HG02938 (cell line): ENCODE results near the gene IBA57.
"Not testable (repeated sequence)": the region's sequence is repeated elsewhere in the genome, so short reads cannot be mapped to it uniquely, and the experiment has no call there.

Source experiments
- ATAC-seq: cut with Tn5 transposase; IDR thresholded peaks from one replicate; pipeline ENCODE4 v1.9.1; 2021; ENCODE audit warnings: mild to moderate bottlenecking, moderate library complexity; ENCODE audit not compliant: unreplicated experiment

IBA57 gene

DNA sequence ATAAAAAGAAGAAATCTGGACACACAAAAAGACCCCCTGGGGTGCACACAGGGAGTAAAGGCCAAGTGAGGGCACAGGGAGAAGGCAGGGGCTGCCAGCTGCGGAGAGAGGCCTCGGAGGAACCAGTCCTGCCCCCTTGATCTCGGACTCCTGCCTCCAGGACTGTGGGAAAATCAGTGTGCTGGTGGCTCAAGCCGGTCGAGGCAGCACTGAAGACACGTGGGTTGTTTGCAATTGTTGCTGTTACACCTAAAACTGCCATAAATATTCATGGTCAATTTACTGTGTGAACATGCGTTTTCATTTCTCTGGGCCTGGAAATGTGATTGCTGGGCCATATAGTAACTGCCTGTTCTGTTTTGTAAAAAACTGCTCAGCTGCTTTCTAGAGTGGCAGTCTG is 18.5 kb downstream of the IBA57 start:
- no peak for ATAC-seq

GRCh38 chr1:228185641-228185965 is 20.0 kb downstream of the IBA57 start:
- no peak for ATAC-seq

DNA sequence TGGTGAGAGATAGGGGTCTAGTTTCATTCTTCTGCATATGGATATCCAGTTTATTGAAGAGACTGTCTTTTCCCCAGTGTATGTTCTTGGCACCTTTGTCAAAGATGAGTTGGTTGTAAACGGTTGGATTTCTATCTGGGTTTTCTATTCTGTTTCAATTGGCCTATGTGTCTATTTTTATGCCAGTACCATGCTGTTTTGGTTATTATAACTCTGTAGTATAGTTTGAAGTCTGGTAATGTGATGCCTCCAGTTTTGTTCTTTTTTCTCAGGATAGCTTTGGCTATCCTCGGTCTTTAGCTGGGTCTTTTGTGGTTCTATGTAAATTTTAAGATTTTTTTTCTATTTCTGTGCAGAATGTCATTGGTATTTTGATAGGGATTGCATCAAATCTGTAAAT is 22.6 kb downstream of the IBA57 start:
- not testable (repeated sequence) for ATAC-seq

- ATAC-seq = no peak
Observed at GRCh38 chr1:228190182-228190581, 24.6 kb downstream of the IBA57 start.

DNA sequence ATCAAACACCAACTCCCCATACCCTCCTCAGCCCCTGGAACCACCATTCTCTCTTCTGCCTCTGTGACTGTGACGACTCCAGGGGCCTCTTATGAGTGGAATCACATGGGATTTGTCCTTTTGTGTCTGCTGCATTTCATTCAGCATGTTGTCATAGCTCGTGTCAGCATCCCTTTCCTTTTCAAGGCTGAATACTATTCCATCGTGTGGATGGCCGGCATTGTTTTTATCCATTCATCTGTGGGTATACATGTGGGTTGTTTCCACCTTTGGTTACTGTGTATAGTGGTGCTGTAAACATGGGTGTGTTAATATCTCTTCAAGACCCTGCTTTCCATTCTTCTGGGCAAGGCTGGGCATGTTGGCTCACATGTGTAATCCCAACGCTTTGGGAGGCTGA is 25.2 kb downstream of the IBA57 start:
- ATAC-seq = no peak

DNA sequence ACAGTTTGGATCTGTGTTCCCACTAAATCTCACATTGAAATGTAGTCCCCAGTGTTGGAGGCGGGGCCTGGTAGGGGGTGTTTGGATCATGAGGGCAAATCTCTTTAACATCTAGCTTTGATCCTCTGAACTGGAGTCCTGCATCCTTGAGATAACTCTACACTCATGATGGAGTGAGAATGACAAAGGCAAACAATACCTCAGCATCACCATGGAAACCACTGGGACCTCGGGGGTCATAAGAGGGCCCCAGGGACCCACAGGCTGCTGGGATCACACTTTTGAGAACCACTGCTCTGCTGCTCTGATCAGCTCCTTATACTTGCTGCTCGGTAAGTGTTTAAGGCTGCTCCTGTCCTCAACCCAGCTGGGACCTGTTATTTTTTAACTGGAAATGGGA is 28.8 kb downstream of the IBA57 start:
- ATAC-seq = no peak

DNA sequence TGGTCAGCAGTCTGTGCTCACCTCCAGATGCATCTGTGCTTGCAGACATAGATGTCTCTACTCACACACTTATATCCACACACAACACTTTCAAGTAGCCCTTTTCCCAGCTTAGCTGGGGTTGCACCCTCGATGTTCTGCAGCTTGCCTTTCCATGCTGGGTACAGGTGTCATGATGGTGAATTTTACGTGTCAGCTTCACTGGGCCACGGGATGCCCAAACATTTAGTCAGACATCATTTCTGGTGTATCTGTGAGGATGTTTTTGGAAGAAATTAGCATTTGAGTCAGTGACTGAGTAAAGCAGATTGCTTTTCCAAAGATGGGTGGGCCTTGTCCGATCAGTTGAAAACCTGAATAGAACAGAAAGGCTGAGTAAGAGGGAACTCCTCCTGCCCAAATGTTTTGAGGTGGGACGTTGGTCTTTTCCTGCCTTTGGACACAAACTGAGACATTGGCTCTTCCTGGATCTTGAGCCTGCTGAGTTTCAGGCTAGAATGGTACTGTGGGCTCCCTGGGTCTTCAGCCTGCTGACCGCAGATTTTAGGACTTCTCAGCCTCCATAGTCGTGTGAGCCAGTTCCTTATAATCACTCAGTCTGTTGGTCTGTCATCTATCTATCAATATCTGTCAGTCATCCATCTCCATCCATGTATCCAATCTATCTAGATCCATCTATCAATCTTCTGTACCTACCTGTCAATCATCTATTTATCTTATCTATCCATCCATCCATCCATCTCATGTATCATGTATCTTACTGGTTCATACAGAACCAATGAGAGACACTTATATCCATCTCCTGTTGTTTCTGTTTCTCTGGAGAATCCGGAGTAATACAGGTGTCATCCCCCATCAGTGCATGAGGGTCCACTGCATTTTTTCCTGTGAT is 29.6 kb downstream of the IBA57 start:
- no peak for ATAC-seq

DNA sequence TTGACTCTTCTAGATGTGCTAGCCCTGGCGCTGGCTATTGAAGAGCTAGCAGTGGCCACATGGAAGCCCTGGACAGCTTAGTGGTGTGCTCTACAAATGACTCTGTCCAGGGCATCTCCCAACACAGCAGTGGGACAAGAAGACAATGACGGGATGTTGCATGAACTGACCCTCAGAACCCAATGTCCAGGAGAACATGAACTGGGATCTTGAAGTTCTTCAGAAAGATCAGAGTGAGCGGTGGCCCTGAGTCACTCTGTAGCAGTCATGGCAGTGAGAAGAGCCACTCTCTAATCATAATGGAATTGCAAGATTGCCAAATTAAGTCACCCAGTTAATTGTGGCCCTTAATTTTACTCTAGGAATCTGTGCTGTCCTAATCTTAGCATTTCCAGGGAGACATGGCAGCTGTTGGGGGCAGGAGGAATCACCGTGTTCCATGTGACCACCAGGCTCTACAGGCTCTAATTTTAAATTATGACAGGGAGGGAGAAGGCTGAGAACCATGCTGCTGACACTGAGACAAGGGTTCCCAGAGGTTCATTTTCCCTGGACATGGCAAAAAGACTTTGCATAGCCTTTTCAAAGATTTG is 32.0 kb downstream of the IBA57 start:
- no peak for ATAC-seq

- no peak for ATAC-seq
Observed at GRCh38 chr1:228198977-228199590, 33.5 kb downstream of the IBA57 start.

DNA sequence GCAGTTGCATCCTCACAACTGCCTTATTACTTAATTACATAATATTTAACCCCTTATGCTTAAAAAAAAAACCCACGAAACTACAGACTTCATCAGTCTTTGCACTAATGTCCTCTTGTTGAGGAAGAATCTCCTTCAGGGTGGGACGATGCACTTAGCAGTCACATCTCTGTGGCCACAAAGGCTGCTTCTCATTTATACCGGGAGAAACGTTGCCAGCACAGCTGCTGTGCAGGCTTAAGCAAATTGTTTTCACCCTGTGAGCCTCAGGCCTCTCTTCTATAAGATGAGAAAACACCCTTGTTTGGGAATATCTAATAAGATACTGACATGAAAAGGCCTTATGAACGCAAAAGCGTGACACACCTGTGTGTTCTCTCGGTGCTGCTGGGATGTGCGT is 39.4 kb downstream of the IBA57 start:
- no peak for ATAC-seq

GRCh38 chr1:228205526-228206436 is 40.2 kb downstream of the IBA57 start:
- ATAC-seq = no peak

GRCh38 chr1:228206582-228207351 is 41.2 kb downstream of the IBA57 start:
- no peak for ATAC-seq

DNA sequence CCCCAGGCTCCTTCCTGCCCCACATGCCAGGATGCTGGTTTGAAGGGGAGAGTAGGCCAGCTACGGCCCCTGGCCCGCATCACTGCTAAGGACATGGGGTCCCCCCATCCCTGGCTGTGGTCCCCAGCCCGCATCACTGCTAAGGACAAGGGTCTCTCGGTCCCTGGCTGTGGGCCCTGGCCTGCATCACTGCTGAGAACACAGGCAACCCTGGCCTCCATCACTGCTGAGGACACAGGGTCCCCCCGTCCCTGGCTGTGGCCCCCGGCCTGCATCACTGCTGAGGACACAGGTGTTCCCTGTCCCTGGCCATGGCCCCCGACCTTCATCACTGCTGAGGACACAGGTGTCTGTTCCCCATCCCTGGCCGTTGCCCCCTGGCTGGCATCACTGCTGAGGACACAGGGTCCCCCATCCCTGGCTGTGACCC is 41.8 kb downstream of the IBA57 start:
- ATAC-seq = no peak

GRCh38 chr1:228207851-228208821 is 42.5 kb downstream of the IBA57 start, which contains the start of gene OBSCN:
OBSCN (plus strand) TSS chr1:228208044; CDS start chr1:228211784, 3,740 bp downstream.
- ATAC-seq = no peak

GRCh38 chr1:228208831-228209551 is 43.4 kb downstream of the IBA57 start:
- no peak for ATAC-seq

DNA sequence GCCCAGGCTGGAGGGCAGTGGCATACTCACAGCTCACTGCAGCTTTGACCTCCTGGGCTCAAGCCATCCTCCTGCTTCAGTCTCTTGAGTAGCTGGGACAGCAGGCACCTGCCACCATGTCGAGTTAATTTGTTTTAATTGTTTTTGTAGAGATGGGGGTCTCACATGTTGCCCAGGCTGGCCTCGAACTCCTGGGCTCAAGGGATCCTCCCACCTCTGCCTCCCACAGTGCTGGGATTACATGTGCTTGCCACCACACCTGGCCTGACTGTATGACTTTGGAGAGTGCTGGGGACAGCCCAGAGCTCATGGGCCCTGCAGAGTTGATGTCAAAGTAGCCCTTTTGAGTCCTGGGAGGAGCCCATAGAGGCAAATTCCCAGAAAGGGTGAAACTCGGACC is 44.1 kb downstream of the IBA57 start:
- ATAC-seq = no peak

GRCh38 chr1:228210076-228210651 is 44.6 kb downstream of the IBA57 start:
- ATAC-seq = no peak
